Measurements from ENCODE around the gene GRAMD1B.

GRCh38 chr11:123611698-123612097 is 181.6 kb downstream of the GRAMD1B start:
- TF ChIP-seq CTCF (IDR thresholded peaks at IDR 0.05), result no peak
- no peak for TF ChIP-seq POLR2A (IDR thresholded peaks at IDR 0.05)
- TF ChIP-seq POLR2AphosphoS5 (IDR thresholded peaks at IDR 0.05), result no peak
